Measurements from ENCODE around the gene APC.
"Not testable (repeated sequence)": the region's sequence is repeated elsewhere in the genome, so short reads cannot be mapped to it uniquely, and the experiment has no call there.

The APC gene

DNA sequence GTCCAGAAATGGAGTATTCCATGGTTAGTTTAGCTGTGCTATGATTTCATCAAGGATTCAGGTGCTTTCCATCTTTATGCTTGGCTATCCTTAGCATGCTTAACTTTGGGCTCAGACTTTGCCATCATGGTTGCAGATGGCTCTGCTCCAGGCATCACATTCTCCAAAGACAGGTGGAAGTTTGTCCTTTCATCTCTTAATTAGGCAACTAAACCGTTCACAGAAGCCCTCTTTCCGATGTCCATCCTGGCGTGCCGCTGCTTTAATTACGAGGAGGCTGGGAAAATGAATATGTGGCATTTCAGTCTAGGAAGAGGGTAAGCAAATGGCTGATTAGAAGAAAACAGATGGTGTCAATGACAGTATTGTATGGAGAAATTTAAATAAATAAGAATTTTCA, 24.5 kb upstream of the APC start:
- Histone ChIP-seq H3K27me3 (ENCODE audit: control insufficient read depth in 1 of 2, insufficient read depth in 2 of 2, low read length in 2 of 2) (no peaks in the 10 kb centered on the region), H3K9ac (ENCODE audit: low read depth in 1 of 2, low read length in 2 of 2) (no peak overlapping the region), H3K27ac (ENCODE audit: low read depth, low read length) (no peak overlapping the region), H3K9me3 (ENCODE audit: control insufficient read depth in 1 of 2, low read length in 2 of 2) (no peaks in the 10 kb centered on the region), H3K36me3 (ENCODE audit: control insufficient read depth in 1 of 2, insufficient read depth in 2 of 2, low read length in 2 of 2) (no peaks in the 10 kb centered on the region), H3K4me3 (ENCODE audit: low read depth in 1 of 2, low read length in 2 of 2) (no peak overlapping the region), H3K4me1 (ENCODE audit: control insufficient read depth in 1 of 2, insufficient read depth in 2 of 2, low read length in 2 of 2) (peaks cover 16 to 21% of the 10 kb centered on the region in 2 donors)

DNA sequence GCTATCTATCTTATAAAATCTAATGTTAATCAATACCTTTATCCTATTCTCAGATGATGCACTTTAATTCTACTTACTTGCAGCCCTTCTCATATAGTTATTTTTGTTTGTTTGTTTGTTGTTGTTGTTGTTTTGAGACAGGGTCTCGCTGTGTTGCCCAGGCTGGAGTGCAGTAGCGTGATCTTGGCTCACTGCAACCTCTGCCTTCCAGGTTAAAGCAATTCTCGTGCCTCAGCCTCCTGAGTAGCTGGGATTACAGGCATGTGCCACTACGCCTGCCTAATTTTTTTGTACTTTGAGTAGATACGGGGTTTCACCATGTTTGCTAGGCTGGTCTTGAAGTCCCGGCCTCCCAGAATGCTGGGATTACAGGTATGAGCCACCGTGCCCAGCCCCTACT, 20.8 kb upstream of the APC start:
- not testable (repeated sequence) for H3K36me3 ChIP-seq (ENCODE audit: control insufficient read depth in 1 of 2, insufficient read depth in 2 of 2, low read length in 2 of 2); H3K9ac ChIP-seq (ENCODE audit: low read depth in 1 of 2, low read length in 2 of 2); H3K9me3 ChIP-seq (ENCODE audit: control insufficient read depth in 1 of 2, low read length in 2 of 2); H3K4me3 ChIP-seq (ENCODE audit: low read depth in 1 of 2, low read length in 2 of 2); H3K27ac ChIP-seq (ENCODE audit: low read depth, low read length); H3K27me3 ChIP-seq (ENCODE audit: control insufficient read depth in 1 of 2, insufficient read depth in 2 of 2, low read length in 2 of 2); H3K4me1 ChIP-seq (ENCODE audit: control insufficient read depth in 1 of 2, insufficient read depth in 2 of 2, low read length in 2 of 2)

DNA sequence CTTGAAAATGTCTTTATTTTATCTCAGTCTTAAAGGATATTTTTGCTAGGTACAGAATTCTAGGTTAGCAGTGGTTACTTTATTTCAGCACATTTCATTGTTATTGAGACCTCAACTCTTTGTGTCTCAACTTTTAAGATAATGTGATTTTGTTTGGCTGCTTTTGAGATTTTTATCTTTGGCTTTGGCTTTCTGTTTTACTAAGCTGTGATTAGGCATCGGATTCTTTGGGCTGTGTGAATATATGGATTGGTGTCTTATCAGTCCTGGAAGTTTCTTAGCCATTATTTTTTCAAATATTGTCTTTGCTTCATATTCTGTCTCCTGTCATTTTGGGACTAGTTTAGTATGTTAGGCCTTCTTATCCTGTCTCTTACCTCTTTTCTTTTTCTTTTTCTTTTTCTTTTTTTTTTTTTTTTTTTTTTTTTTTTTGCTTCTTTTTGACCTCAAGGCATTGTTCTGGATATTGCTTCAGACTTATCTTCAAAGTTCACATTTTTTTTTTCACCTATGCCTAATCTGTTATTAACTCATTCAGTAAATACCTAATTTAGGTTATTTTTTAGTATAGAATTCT, 20.1 kb upstream of the APC start:
- Histone ChIP-seq H3K9ac (ENCODE audit: low read depth in 1 of 2, low read length in 2 of 2) (no peak overlapping the region), H3K4me1 (ENCODE audit: control insufficient read depth in 1 of 2, insufficient read depth in 2 of 2, low read length in 2 of 2) (peaks cover 0 to 4% of the 10 kb centered on the region in 2 donors), H3K9me3 (ENCODE audit: control insufficient read depth in 1 of 2, low read length in 2 of 2) (no peaks in the 10 kb centered on the region), H3K27ac (ENCODE audit: low read depth, low read length) (no peak overlapping the region), H3K27me3 (ENCODE audit: control insufficient read depth in 1 of 2, insufficient read depth in 2 of 2, low read length in 2 of 2) (no peaks in the 10 kb centered on the region), H3K36me3 (ENCODE audit: control insufficient read depth in 1 of 2, insufficient read depth in 2 of 2, low read length in 2 of 2) (no peaks in the 10 kb centered on the region), H3K4me3 (ENCODE audit: low read depth in 1 of 2, low read length in 2 of 2) (no peak overlapping the region)

DNA sequence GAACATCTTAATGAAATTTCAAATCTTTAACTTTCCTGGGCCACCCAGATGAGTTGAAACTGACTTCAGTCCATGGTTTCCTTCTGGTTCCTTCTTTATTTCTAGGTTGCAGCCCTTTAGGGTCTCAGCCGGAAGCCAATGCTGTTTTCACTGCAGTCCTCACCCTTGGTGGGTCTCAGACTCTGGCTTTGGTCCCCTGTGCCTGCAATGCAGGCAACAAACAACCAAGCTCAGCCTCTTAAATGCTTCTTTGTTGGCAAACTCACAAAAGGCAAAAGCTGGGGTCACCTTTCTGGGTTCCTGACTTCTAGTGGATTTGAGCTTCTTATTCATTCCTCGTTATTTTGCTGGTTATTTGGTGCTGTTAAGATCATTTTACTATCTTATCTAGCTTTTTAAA, 19.3 kb upstream of the APC start:
- no peaks in the 10 kb centered on the region for H3K9me3 ChIP-seq (ENCODE audit: control insufficient read depth in 1 of 2, low read length in 2 of 2)

DNA sequence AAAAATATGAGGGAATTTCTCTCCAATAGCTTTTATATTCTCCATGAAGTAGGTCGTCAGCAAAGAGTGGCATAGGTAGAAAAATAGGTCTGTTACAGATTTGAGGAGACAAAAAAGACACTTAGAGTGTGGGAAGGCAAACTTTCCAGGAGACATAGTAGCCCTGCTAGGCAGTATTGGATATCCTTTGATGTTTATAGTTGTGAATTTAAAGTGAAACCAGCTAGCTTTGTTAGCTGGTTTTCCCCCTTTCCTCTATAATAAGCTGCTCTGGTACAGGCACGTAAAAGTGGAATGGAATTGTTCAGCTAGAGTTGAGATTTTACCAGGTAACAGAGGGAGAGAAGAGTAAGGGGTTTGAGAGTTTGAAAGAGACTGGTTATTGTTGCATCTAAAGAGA, 17.1 kb upstream of the APC start:
- Histone ChIP-seq H3K36me3 (ENCODE audit: control insufficient read depth in 1 of 2, insufficient read depth in 2 of 2, low read length in 2 of 2) (no peaks in the 10 kb centered on the region), H3K9ac (ENCODE audit: low read depth in 1 of 2, low read length in 2 of 2) (no peak overlapping the region), H3K27ac (ENCODE audit: low read depth, low read length) (no peak overlapping the region), H3K9me3 (ENCODE audit: control insufficient read depth in 1 of 2, low read length in 2 of 2) (no peaks in the 10 kb centered on the region), H3K27me3 (ENCODE audit: control insufficient read depth in 1 of 2, insufficient read depth in 2 of 2, low read length in 2 of 2) (no peaks in the 10 kb centered on the region), H3K4me3 (ENCODE audit: low read depth in 1 of 2, low read length in 2 of 2) (no peak overlapping the region), H3K4me1 (ENCODE audit: control insufficient read depth in 1 of 2, insufficient read depth in 2 of 2, low read length in 2 of 2) (no peaks in the 10 kb centered on the region)

More for the DNA sequence above, 19.3 kb upstream of the APC start:
- H3K27ac ChIP-seq (ENCODE audit: low read depth, low read length): no peak overlapping the region
- H3K9ac ChIP-seq (ENCODE audit: low read depth in 1 of 2, low read length in 2 of 2): no peak overlapping the region
- H3K36me3 ChIP-seq (ENCODE audit: control insufficient read depth in 1 of 2, insufficient read depth in 2 of 2, low read length in 2 of 2): no peaks in the 10 kb centered on the region
- no peak overlapping the region for H3K4me3 ChIP-seq (ENCODE audit: low read depth in 1 of 2, low read length in 2 of 2)
- no peaks in the 10 kb centered on the region for H3K27me3 ChIP-seq (ENCODE audit: control insufficient read depth in 1 of 2, insufficient read depth in 2 of 2, low read length in 2 of 2)
- peaks cover 0 to 1% of the 10 kb centered on the region in 2 donors for H3K4me1 ChIP-seq (ENCODE audit: control insufficient read depth in 1 of 2, insufficient read depth in 2 of 2, low read length in 2 of 2)

DNA sequence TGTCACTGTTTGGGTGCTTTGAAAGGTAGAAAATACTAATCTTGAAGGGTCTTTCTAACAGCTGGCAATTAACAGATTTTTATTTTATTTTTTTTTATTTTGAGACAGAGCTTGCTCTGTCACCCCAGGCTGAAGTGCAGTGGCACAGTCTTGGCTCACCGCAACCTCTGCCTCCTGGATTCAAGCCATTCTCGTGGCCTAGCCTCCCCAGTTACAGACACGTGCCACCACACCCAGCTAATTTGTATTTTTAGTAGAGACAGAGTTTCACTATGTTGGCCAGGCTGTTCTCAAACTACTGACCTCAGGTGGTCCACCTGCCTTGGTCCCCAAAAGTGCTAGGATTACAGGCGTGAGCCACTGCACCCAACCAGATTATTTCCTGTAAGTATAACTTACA, 12.8 kb upstream of the APC start:
- no peaks in the 10 kb centered on the region for H3K36me3 ChIP-seq (ENCODE audit: control insufficient read depth in 1 of 2, insufficient read depth in 2 of 2, low read length in 2 of 2)
- H3K27ac ChIP-seq (ENCODE audit: low read depth, low read length): no peak overlapping the region
- H3K4me1 ChIP-seq (ENCODE audit: control insufficient read depth in 1 of 2, insufficient read depth in 2 of 2, low read length in 2 of 2): no peaks in the 10 kb centered on the region
- H3K4me3 ChIP-seq (ENCODE audit: low read depth in 1 of 2, low read length in 2 of 2): no peak overlapping the region
- H3K9ac ChIP-seq (ENCODE audit: low read depth in 1 of 2, low read length in 2 of 2): no peak overlapping the region
- H3K27me3 ChIP-seq (ENCODE audit: control insufficient read depth in 1 of 2, insufficient read depth in 2 of 2, low read length in 2 of 2): no peaks in the 10 kb centered on the region
- no peaks in the 10 kb centered on the region for H3K9me3 ChIP-seq (ENCODE audit: control insufficient read depth in 1 of 2, low read length in 2 of 2)

DNA sequence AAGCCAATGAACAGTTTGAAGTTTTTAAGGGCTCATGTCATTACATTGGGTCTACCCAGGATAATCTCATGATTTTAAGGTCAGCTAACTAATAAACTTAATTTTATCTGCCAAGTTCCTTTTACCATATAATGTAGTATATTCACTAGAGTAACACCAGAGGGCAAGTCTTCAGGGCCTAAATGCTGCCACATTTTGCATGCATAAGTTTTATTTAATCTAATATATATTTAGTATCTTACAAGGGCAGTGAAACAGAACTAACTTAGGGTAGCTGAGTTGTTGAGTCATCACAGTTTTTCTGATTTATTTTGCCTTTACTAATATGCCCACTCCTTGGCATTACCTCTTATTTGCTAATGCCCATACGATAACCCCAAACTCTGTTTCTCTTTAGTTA, 8.1 kb upstream of the APC start:
- no peak overlapping the region for H3K9ac ChIP-seq (ENCODE audit: low read depth in 1 of 2, low read length in 2 of 2)
- no peaks in the 10 kb centered on the region for H3K9me3 ChIP-seq (ENCODE audit: control insufficient read depth in 1 of 2, low read length in 2 of 2)
- no peaks in the 10 kb centered on the region for H3K36me3 ChIP-seq (ENCODE audit: control insufficient read depth in 1 of 2, insufficient read depth in 2 of 2, low read length in 2 of 2)
- no peaks in the 10 kb centered on the region for H3K27me3 ChIP-seq (ENCODE audit: control insufficient read depth in 1 of 2, insufficient read depth in 2 of 2, low read length in 2 of 2)
- no peak overlapping the region for H3K4me3 ChIP-seq (ENCODE audit: low read depth in 1 of 2, low read length in 2 of 2)
- H3K27ac ChIP-seq (ENCODE audit: low read depth, low read length): no peak overlapping the region
- no peaks in the 10 kb centered on the region for H3K4me1 ChIP-seq (ENCODE audit: control insufficient read depth in 1 of 2, insufficient read depth in 2 of 2, low read length in 2 of 2)

DNA sequence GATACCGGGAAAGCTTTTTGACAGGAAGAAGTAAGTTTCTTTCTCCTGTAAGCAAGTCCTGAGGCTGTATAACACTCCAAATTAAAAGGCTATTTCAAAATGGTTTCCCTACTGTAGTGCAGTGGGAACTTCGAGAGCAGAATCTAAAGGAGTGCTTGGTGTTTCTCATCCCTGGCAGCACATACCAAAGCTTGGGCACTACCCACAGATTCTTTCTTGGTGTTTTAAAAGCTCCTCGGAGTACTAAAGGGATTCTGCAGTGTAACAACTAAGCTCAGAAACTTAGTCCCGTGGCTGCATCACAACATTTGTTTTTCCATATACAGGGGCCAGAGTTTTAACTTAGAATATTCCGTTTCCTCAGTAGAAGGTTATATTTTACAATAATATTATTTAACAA, 5.6 kb upstream of the APC start:
- H3K9me3 ChIP-seq (ENCODE audit: control insufficient read depth in 1 of 2, low read length in 2 of 2): no peaks in the 10 kb centered on the region
- no peaks in the 10 kb centered on the region for H3K36me3 ChIP-seq (ENCODE audit: control insufficient read depth in 1 of 2, insufficient read depth in 2 of 2, low read length in 2 of 2)
- H3K4me3 ChIP-seq (ENCODE audit: low read depth in 1 of 2, low read length in 2 of 2): no peak overlapping the region
- no peak overlapping the region for H3K27ac ChIP-seq (ENCODE audit: low read depth, low read length)
- H3K4me1 ChIP-seq (ENCODE audit: control insufficient read depth in 1 of 2, insufficient read depth in 2 of 2, low read length in 2 of 2): no peaks in the 10 kb centered on the region
- H3K27me3 ChIP-seq (ENCODE audit: control insufficient read depth in 1 of 2, insufficient read depth in 2 of 2, low read length in 2 of 2): no peaks in the 10 kb centered on the region
- H3K9ac ChIP-seq (ENCODE audit: low read depth in 1 of 2, low read length in 2 of 2): no peak overlapping the region

DNA sequence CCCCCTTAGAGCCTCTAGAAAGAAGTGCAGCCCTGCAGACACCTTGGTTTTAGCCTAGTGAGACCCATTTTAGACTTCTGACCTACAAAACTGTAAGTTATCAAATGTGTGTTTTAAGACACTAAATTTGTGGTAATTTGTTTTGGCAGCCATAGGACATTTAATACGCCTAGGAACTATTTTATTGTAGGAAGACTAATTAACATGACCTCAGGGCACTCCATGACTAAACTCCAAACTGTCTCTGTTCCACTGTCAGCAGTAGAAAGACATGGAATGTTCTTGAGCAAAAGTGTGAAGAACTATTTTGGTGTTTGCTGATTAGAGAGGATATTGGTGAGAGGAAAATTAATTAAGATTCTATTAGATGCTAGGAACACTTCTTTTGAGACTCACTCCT, 4.1 kb upstream of the APC start:
- no peaks in the 10 kb centered on the region for H3K27me3 ChIP-seq (ENCODE audit: control insufficient read depth in 1 of 2, insufficient read depth in 2 of 2, low read length in 2 of 2)
- H3K27ac ChIP-seq (ENCODE audit: low read depth, low read length): no peak overlapping the region
- no peaks in the 10 kb centered on the region for H3K9me3 ChIP-seq (ENCODE audit: control insufficient read depth in 1 of 2, low read length in 2 of 2)
- H3K9ac ChIP-seq (ENCODE audit: low read depth in 1 of 2, low read length in 2 of 2): no peak overlapping the region
- peaks cover 0 to 8% of the 10 kb centered on the region in 2 donors for H3K4me1 ChIP-seq (ENCODE audit: control insufficient read depth in 1 of 2, insufficient read depth in 2 of 2, low read length in 2 of 2)
- no peaks in the 10 kb centered on the region for H3K36me3 ChIP-seq (ENCODE audit: control insufficient read depth in 1 of 2, insufficient read depth in 2 of 2, low read length in 2 of 2)
- no peak overlapping the region for H3K4me3 ChIP-seq (ENCODE audit: low read depth in 1 of 2, low read length in 2 of 2)

DNA sequence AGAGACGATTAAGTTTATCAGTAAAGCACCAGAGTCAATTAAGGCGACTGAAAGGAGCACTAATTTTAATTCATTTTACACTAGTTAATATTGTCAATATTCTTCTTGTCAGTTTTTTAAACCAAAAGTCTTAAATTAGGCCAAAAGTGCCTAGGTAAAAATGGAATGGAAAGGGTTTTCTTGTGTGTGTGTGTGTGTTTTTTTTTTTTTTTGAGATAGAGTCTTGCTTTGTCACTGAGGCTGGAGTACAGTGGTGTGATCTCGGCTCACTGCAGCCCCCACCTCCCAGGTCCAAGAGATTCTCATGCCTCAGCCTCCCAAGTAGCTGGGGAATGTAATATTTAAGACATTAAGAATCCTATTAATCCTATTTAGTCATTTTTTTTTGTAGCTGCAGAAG, 3.1 kb upstream of the APC start:
- Histone ChIP-seq H3K27me3 (ENCODE audit: control insufficient read depth in 1 of 2, insufficient read depth in 2 of 2, low read length in 2 of 2) (no peaks in the 10 kb centered on the region), H3K9ac (ENCODE audit: low read depth in 1 of 2, low read length in 2 of 2) (no peak overlapping the region), H3K4me1 (ENCODE audit: control insufficient read depth in 1 of 2, insufficient read depth in 2 of 2, low read length in 2 of 2) (peaks cover 0 to 8% of the 10 kb centered on the region in 2 donors), H3K9me3 (ENCODE audit: control insufficient read depth in 1 of 2, low read length in 2 of 2) (no peaks in the 10 kb centered on the region), H3K4me3 (ENCODE audit: low read depth in 1 of 2, low read length in 2 of 2) (no peak overlapping the region), H3K27ac (ENCODE audit: low read depth, low read length) (no peak overlapping the region), H3K36me3 (ENCODE audit: control insufficient read depth in 1 of 2, insufficient read depth in 2 of 2, low read length in 2 of 2) (no peaks in the 10 kb centered on the region)

DNA sequence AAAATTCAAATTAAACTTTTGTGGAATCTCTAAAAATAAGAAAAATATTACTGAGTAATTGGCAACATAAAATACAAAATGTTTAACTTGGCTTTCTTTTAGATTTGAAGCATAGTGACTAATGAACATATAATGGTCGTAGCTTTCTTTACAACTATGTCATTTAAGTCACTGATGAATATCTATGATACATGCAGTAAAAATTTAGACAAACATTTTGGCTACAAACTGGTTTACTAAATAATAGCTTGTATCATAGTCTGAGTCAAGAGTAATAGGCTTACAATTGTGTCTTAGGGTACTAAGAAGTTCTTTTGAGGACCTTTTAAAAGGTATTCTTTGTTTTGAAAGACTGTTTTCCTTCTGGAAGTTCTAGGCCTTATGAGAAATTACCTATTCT, 2.0 kb upstream of the APC start:
- Histone ChIP-seq H3K27ac (ENCODE audit: low read depth, low read length) (no peak overlapping the region), H3K9me3 (ENCODE audit: control insufficient read depth in 1 of 2, low read length in 2 of 2) (no peaks in the 10 kb centered on the region), H3K36me3 (ENCODE audit: control insufficient read depth in 1 of 2, insufficient read depth in 2 of 2, low read length in 2 of 2) (no peaks in the 10 kb centered on the region), H3K27me3 (ENCODE audit: control insufficient read depth in 1 of 2, insufficient read depth in 2 of 2, low read length in 2 of 2) (no peaks in the 10 kb centered on the region), H3K4me1 (ENCODE audit: control insufficient read depth in 1 of 2, insufficient read depth in 2 of 2, low read length in 2 of 2) (peaks cover 0 to 8% of the 10 kb centered on the region in 2 donors), H3K4me3 (ENCODE audit: low read depth in 1 of 2, low read length in 2 of 2) (no peak overlapping the region), H3K9ac (ENCODE audit: low read depth in 1 of 2, low read length in 2 of 2) (no peak overlapping the region)
